GM19455 (cell line): ENCODE measurements around the gene SFTPA2.
A peak's percentile ranks its signal among the peaks of the same experiment; 100 is the strongest.
"Not testable (repeated sequence)": the region's sequence is repeated elsewhere in the genome, so short reads cannot be mapped to it uniquely, and the experiment has no call there.

Experiments used
- ATAC-seq: cut with Tn5 transposase; IDR thresholded peaks from one replicate; pipeline ENCODE4 v1.9.1; 2021; ENCODE audit not compliant: unreplicated experiment

The SFTPA2 gene

DNA sequence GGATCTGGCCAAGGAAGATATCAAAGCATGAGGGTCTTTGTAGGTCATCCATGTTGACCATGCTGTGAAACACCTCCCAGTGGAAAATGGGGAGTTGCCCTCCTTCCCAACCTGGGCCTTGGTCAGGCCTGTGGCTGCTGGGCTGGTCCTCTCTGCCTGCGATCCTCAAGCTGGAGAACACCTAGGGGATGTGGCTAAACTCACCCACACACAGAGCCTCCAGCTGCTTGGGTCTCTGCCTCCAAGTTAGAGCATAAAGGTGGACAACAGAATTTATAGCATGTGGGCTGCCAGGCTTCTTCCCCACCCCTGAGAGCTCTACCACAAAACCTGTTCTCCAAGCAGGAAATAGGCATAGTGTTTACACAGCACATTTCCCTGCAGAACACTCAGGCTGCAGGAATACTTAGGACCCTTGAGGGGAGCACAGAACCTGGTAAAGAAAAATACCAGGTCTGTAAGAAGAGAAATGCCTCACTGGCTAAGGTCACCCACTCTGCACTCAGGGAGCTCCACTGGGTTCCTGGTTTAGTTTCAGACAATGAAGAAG lies at the start of gene SFTPA2:
Gene SFTPA2, minus strand, starts transcription at position 248 of the 550 bp plus-strand sequence. CDS start 924 bp downstream, outside the sequence.
- no peak for ATAC-seq

- ATAC-seq = no peak
Measured at GRCh38 chr10:79608505-79609375, 48.5 kb upstream of the SFTPA2 start.

GRCh38 chr10:79605308-79605707 lies 45.1 kb upstream of the SFTPA2 start:
- ATAC-seq = no peak

- no peak for ATAC-seq
Measured at GRCh38 chr10:79604294-79604693, 44.1 kb upstream of the SFTPA2 start.

DNA sequence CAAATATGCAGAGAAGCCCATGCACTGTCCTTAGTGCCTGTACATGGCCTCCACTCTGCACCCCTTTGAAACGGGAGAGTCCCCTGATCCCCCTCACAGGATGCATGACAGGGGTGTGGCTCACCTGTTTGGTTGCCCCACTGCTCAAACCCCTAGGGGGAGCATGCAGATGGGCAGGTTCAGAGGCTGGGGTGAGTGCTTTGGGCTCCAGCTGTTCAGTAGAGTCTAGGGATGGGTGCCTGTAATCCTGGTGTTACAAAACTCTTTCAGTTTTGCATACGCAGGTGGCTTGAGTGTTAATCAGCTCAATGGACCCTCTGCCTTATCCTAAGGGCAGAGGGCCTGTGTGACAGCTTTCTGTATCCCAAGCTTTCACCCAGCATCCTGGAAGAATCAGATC lies 42.7 kb upstream of the SFTPA2 start:
- no peak for ATAC-seq

DNA sequence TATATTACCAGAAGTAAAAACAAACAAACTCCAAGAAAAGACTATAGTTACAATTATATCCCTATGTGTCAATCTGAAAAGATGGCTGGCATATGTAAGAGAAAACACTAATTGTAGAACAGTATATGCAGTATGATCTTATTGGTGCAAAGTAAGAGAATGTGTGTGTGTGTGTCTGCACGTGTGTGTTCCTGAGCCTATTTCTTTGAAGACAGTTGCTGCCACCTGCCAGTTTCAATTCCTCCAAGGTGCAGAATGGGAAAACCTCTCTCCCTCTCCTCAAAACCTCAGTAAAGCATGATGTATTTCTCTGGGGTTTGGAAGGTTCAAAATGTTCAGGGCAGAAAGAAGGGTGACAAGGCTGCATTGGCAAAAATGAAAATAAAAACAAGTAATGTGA lies 41.7 kb upstream of the SFTPA2 start:
- ATAC-seq = no peak

DNA sequence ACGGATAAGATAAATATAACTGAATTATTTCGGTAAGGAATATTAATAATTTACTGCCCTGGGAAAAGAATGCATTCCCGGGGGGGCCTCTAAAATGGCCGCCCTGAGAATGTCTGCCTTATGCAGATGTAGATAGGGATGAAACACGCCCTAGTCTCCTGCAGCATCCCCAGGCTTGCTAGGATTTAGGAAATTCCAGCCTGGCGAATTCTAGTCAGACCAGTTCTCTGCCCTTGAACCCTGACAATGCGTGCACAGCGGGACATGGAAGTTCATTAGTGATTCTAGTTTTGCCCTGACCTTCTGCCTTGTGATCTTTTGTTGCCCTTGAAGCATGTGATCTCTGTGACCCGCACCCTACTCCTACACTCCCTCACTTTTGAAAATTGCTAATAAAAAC lies 39.4 kb upstream of the SFTPA2 start:
- not testable (repeated sequence) for ATAC-seq

GRCh38 chr10:79595510-79595909 lies 35.3 kb upstream of the SFTPA2 start:
- no peak for ATAC-seq

GRCh38 chr10:79594565-79594964 lies 34.4 kb upstream of the SFTPA2 start:
- ATAC-seq = not testable (repeated sequence)

- no peak for ATAC-seq
Measured at GRCh38 chr10:79593377-79593776, 33.2 kb upstream of the SFTPA2 start.

DNA sequence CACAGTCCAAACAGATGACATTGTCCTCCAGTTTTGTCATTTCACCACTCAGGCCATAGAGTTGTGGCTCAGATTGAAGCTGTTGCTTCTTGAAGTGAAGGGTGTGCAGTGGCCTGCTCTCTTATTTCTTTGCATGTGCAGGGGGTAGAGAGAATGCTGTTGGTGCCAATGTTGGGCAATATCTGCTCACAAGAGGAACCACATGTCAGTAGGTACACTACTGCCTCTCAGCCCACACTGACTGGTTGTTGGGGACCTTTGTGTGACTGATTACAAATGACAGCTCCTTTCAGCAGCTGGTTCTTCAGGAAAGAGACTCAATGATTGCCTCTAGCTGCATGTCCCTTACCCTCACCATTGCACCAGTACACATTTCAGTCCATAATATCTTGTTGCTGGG lies 28.6 kb upstream of the SFTPA2 start:
- no peak for ATAC-seq

DNA sequence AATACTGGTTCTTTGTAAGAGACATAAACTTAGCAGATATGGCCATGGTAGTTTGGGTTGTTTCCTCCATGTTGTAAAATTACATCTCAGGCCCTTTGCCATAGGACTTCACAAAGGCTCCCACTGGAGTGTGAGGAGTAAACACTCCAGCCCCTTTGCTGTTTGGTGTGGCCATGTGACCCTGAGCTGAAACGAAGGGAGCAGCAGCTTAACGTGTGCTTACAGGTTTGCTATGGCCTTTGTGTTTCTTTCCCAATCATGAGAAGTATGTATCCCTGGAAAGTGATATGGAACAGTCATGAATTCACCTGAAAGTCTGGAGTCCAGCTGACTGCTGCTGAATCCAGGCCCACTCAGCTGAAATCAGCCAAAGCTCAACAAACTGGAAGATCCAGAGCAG lies 26.7 kb upstream of the SFTPA2 start:
- ATAC-seq = no peak

DNA sequence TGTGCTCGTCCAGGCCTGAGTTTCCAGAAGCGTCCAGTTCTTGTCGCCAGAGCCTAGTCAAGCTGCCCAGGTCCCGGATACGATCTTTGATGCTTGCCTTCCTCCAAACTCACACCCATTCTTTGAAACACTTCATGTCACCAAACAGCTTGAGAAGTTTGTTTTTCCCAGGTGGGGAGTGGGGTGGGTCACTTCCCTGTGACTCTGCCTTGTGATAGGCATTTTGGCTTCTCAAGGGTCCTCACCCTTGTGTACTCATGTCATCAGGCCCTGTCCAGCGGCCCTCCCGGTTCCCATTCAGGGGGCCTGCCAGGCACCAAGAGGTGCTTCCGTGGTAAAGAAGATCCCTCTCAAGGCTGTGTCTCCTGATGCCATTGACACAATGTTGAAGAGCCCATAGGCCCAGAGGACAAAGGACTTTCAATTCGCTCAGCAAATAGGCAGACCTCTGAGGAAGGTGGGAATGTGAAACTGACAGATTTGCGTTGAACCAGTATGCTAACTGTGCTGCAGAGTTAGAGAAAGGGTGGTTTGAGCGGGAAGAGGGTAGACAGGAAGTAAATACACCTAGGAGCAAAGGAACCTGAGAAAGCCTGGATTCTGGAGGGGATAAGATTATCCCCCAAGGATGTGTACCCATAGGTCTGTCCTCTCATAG lies 25.8 kb upstream of the SFTPA2 start:
- ATAC-seq = no peak

- no peak for ATAC-seq
Measured at GRCh38 chr10:79583488-79584024, 23.3 kb upstream of the SFTPA2 start.

- ATAC-seq = not testable (repeated sequence)
Measured at GRCh38 chr10:79582954-79583353, 22.7 kb upstream of the SFTPA2 start.

- ATAC-seq = no peak
Measured at GRCh38 chr10:79582096-79582495, 21.9 kb upstream of the SFTPA2 start.

GRCh38 chr10:79581044-79581443 lies 20.8 kb upstream of the SFTPA2 start:
- no peak for ATAC-seq

- no peak for ATAC-seq
Measured at GRCh38 chr10:79579361-79579760, 19.2 kb upstream of the SFTPA2 start.

DNA sequence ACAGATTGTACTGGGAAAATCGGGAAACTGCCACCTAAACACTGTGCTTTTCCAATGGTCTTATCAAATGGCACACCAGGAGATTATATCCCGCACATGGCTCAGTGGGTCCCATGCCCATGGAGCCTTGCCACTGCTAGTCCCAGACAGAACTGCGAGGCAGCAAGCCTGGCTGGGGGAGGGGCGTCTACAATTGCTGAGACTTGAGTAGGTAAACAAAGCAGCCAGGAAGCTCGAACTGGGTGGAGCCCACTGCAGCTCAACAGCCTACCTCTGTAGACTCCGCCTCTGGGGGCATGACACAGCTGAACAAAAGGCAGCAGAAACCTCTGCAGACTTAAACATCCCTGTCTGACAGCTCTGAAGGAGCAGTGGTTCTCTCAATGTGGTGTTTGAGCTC lies 10.4 kb upstream of the SFTPA2 start:
- ATAC-seq = not testable (repeated sequence)

DNA sequence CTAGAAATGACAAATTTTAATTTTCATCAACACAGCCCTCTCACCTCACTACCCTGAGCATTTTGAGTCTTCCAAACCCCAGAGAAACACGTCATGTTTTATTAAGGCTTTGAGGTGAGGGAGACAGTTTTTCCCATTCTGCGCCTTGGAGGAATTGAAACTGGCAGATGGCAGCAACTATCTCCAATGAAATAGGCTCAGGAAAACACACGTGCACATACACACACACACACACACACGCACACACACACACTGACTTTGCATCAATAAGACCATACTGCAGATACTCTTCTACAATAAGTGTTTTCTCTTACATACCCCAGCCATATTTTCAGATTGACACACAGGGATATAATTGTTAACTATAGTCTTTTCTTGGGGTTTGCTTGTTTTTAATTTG lies 3.2 kb upstream of the SFTPA2 start:
- no peak for ATAC-seq

GRCh38 chr10:79562135-79562756 lies 2.0 kb upstream of the SFTPA2 start:
- ATAC-seq = peak; percentile 55
